HG03045 (cell line): ENCODE measurements around the gene RPS27L.
"Not testable (repeated sequence)": the region's sequence is repeated elsewhere in the genome, so short reads cannot be mapped to it uniquely, and the experiment has no call there.

ENCODE experiments used
- ATAC-seq: cut with Tn5 transposase; IDR thresholded peaks from one replicate; pipeline ENCODE4 v1.9.1; 2021; ENCODE audit warnings: mild to moderate bottlenecking, moderate library complexity; ENCODE audit not compliant: unreplicated experiment

Gene RPS27L

GRCh38 chr15:63103416-63103815, 53.9 kb downstream of the RPS27L start:
- ATAC-seq = no peak

DNA sequence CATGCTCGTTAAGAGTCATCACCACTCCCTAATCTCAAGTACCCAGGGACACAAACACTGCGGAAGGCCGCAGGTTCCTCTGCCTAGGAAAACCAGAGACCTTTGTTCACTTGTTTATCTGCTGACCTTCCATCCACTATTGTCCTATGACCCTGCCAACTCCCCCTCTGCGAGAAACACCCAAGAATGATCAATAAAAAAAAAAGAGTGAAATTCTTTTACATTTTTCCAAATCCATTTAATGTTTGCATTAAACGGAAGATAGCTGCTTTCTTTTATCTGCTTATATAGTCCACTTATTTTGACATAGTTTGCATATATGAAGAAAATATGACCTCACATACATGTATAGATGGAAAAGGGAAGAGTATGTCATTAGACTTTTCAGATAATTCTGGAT, 57.7 kb downstream of the RPS27L start:
- not testable (repeated sequence) for ATAC-seq

DNA sequence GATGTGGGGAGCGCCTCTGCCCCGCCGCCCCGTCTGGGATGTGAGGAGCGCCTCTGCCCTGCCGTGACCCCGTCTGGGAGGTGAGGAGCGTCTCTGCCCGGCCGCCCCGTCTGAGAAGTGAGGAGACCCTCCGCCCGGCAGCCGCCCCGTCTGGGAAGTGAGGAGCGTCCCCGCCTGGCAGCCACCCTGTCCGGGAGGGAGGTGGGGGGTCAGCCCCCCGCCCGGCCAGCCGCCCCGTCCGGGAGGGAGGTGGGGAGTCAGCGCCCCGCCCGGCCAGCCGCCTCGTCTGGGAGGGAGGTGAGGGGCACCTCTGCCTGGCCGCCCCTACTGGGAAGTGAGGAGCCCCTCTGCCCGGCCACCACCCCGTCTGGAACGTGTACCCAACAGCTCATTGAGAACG, 58.4 kb downstream of the RPS27L start:
- ATAC-seq = not testable (repeated sequence)
